T-cell (primary cell): ENCODE results near the gene PLIN5. TPM values are rescaled to one million over a fixed set of nuclear protein-coding genes. Genes with fewer than 3 reads are reported as not detected.

Experiments used
- ATAC-seq, 4 experiments: fragments of 200-7000 bp in 3 of 4; fragments of 150-1000 bp in 1 of 4; cut with Tn5 transposase; replicated peaks in 1 of 4; 1 replicate in 3 of 4; 2 replicates in 1 of 4; pipeline ENCODE4 v1.10.0; 2021; ENCODE audit warnings: moderate library complexity in 3 of 4, mild to moderate bottlenecking in 2 of 4, moderate number of reproducible peaks in 1 of 4
- CTCF ChIA-PET, 2 donors: fragments of 300-600 bp; sonication (Branson Sonifier 250); formaldehyde crosslinking; loops; one replicate each; lab custom pipeline; 2022; ENCODE audit warnings: antibody characterized with exemption in 2 of 2; lab: Charles Lee
- POLR2A ChIA-PET, 2 donors: fragments of 300-600 bp; sonication (Branson Sonifier 250); formaldehyde crosslinking; loops; one replicate each; lab custom pipeline; 2022; ENCODE audit warnings: antibody characterized with exemption in 2 of 2; lab: Charles Lee
- DNase-seq, 35 experiments: peaks; one replicate each; pipeline versions ENCODE4 v3.0.0 to v3.0.0-alpha.2; 2013 to 2023
- H3K27ac ChIP-seq: one replicate; pipeline ENCODE4 v1.5.1; 2013; ENCODE audit warnings: low read length
- H3K27me3 ChIP-seq, 2 experiments: replicated peaks in 1 of 2; 1 replicate in 1 of 2; 2 replicates in 1 of 2; pipeline versions ENCODE4 v1.6.1 to v1.7.0; 2013; ENCODE audit warnings: low read length in 1 of 2, mixed read lengths in 1 of 2; ENCODE audit not compliant: control insufficient read depth in 2 of 2, insufficient read depth in 2 of 2; ENCODE audit errors: extremely low read depth in 1 of 2
- H3K36me3 ChIP-seq, 2 donors: 1 replicate in 1 of 2; 2 replicates in 1 of 2; pipeline versions ENCODE4 v1.6.1 to v1.7.0; 2013; ENCODE audit warnings: low read length in 1 of 2; ENCODE audit not compliant: control insufficient read depth in 2 of 2, insufficient read depth in 1 of 2; ENCODE audit errors: extremely low read depth in 1 of 2
- H3K4me1 ChIP-seq, 2 experiments: 1 replicate in 1 of 2; 2 replicates in 1 of 2; pipeline versions ENCODE4 v1.6.1 to v1.7.0; 2013; ENCODE audit warnings: low read length in 2 of 2, mixed read lengths in 1 of 2; ENCODE audit not compliant: insufficient read depth in 2 of 2, control insufficient read depth in 1 of 2; ENCODE audit errors: extremely low read depth in 1 of 2
- H3K4me3 ChIP-seq, 2 donors: 1 replicate in 1 of 2; 2 replicates in 1 of 2; pipeline versions ENCODE4 v1.5.1 to v1.7.0; 2013; ENCODE audit warnings: mild to moderate bottlenecking in 2 of 2, low read length in 1 of 2, moderate library complexity in 1 of 2; ENCODE audit not compliant: control insufficient read depth in 1 of 2; ENCODE audit errors: extremely low read depth in 1 of 2
- H3K9me3 ChIP-seq: 2 replicates; pipeline ENCODE4 v1.7.0; 2013
- H3K27ac Mint-ChIP-seq, 2 donors: one replicate each; pipeline ENCODE4 v1.8.0; 2020 to 2021; ENCODE audit warnings: mild to moderate bottlenecking in 2 of 2, mixed read lengths in 2 of 2
- H3K27me3 Mint-ChIP-seq, 2 donors: one replicate each; pipeline ENCODE4 v1.8.0; 2021 to 2022; ENCODE audit warnings: mixed read lengths in 2 of 2
- H3K36me3 Mint-ChIP-seq: one replicate; pipeline ENCODE4 v1.8.0; 2021; ENCODE audit warnings: mixed read lengths
- H3K4me1 Mint-ChIP-seq, 3 donors: one replicate each; pipeline ENCODE4 v1.8.0; 2020 to 2022; ENCODE audit warnings: mixed read lengths in 3 of 3, mild to moderate bottlenecking in 1 of 3
- H3K4me3 Mint-ChIP-seq, 3 donors: one replicate each; pipeline ENCODE4 v1.8.0; 2020 to 2022; ENCODE audit warnings: mild to moderate bottlenecking in 3 of 3, mixed read lengths in 3 of 3, moderate library complexity in 3 of 3
- H3K9me3 Mint-ChIP-seq, 3 donors: one replicate each; pipeline ENCODE4 v1.8.0; 2020 to 2022; ENCODE audit warnings: mixed read lengths in 3 of 3
- WGBS: methylation state at CpG from one replicate; pipeline ENCODE4 v1.1.5; 2013; ENCODE audit warnings: missing lambda C conversion rate; ENCODE audit not compliant: insufficient coverage; 5-methylcytosine and 5-hydroxymethylcytosine counted together
- total RNA-seq, 35 experiments: library from RNA in 6 of 35; stranded (reverse) in 6 of 35; fragments of 120-200 nt in 1 of 35; gene quantifications; one replicate each; pipeline versions ENCODE4 v1.2.1 to v1.2.4 and lab custom pipeline; 2013 to 2026

Gene PLIN5
- total RNA-seq, 5 donors from 2014 or later (not counting 1 experiment from before 2014, with no cell fraction given) = 0.14 to 2.3 (median 0.99) TPM

GRCh38 chr19:4515732-4516131 lies 19.3 kb downstream of the PLIN5 start:
- ChIA-PET POLR2A (no interaction called here), CTCF (no interaction called here)
- DNase-seq = no peak
- no peaks in the 10 kb centered on the region for H3K4me1 Mint-ChIP-seq
- H3K36me3 Mint-ChIP-seq = no peaks in the 10 kb centered on the region
- H3K27me3 Mint-ChIP-seq = peaks cover 0 to 14% of the 10 kb centered on the region in 2 donors
- H3K27ac Mint-ChIP-seq = no peak overlapping the region
- Histone ChIP-seq H3K27ac (no peak overlapping the region), H3K9me3 (no peaks in the 10 kb centered on the region), H3K4me3 (no peak overlapping the region), H3K4me1 (no peaks in the 10 kb centered on the region), H3K36me3 (no peaks in the 10 kb centered on the region), H3K27me3 (peaks cover 0 to 31% of the 10 kb centered on the region in 2 experiments)
- no peaks in the 10 kb centered on the region for H3K9me3 Mint-ChIP-seq
- 88% methylated on average over 1 of the region's 5 CpGs for WGBS
- H3K4me3 Mint-ChIP-seq = no peak overlapping the region
- no peak for ATAC-seq

GRCh38 chr19:4513248-4513647 lies 21.8 kb downstream of the PLIN5 start:
- H3K9me3 Mint-ChIP-seq = no peaks in the 10 kb centered on the region
- DNase-seq = no peak
- H3K9me3 ChIP-seq = no peaks in the 10 kb centered on the region
- H3K27ac ChIP-seq = no peak overlapping the region
- H3K27me3 Mint-ChIP-seq = peaks cover 0 to 3% of the 10 kb centered on the region in 2 donors
- no peak overlapping the region for H3K4me3 ChIP-seq
- no peaks in the 10 kb centered on the region for H3K4me1 ChIP-seq
- ChIA-PET POLR2A (no interaction called here), CTCF (no interaction called here)
- no peaks in the 10 kb centered on the region for H3K36me3 Mint-ChIP-seq
- H3K36me3 ChIP-seq = no peaks in the 10 kb centered on the region
- no peak for ATAC-seq
- no peak overlapping the region for H3K27ac Mint-ChIP-seq
- no peaks in the 10 kb centered on the region for H3K4me1 Mint-ChIP-seq
- peaks cover 0 to 20% of the 10 kb centered on the region in 2 experiments for H3K27me3 ChIP-seq
- H3K4me3 Mint-ChIP-seq = no peak overlapping the region
- 88% methylated on average over 17 of the region's 17 CpGs for WGBS

- no peak for ATAC-seq
- WGBS = 89% methylated on average over 17 of the region's 17 CpGs
Observed at GRCh38 chr19:4512070-4512469, 23.0 kb downstream of the PLIN5 start.

GRCh38 chr19:4511300-4512054 lies 23.5 kb downstream of the PLIN5 start:
- Mint-ChIP-seq H3K4me1 (no peaks in the 10 kb centered on the region), H3K36me3 (peaks cover 4% of the 10 kb centered on the region), H3K27ac (no peak overlapping the region), H3K9me3 (no peaks in the 10 kb centered on the region), H3K27me3 (no peaks in the 10 kb centered on the region), H3K4me3 (no peak overlapping the region)
- Histone ChIP-seq H3K4me3 (no peak overlapping the region), H3K27ac (no peak overlapping the region), H3K36me3 (no peaks in the 10 kb centered on the region), H3K27me3 (peaks cover 0 to 8% of the 10 kb centered on the region in 2 experiments), H3K4me1 (no peaks in the 10 kb centered on the region), H3K9me3 (no peaks in the 10 kb centered on the region)
- DNase-seq (no peak), ATAC-seq (no peak)
- POLR2A ChIA-PET = no interaction called here
- 82% methylated on average over 27 of the region's 27 CpGs for WGBS
- CTCF ChIA-PET = no interaction called here

More at GRCh38 chr19:4512070-4512469, 23.0 kb downstream of the PLIN5 start:
- DNase-seq = no peak
- Histone ChIP-seq H3K36me3 (no peaks in the 10 kb centered on the region), H3K9me3 (no peaks in the 10 kb centered on the region), H3K4me3 (no peak overlapping the region), H3K27me3 (peaks cover 0 to 12% of the 10 kb centered on the region in 2 experiments), H3K27ac (no peak overlapping the region), H3K4me1 (no peaks in the 10 kb centered on the region)
- ChIA-PET POLR2A (no interaction called here), CTCF (no interaction called here)
- H3K27ac Mint-ChIP-seq = no peak overlapping the region
- peaks cover 0 to under 1% of the 10 kb centered on the region in 2 donors for H3K27me3 Mint-ChIP-seq
- H3K4me1 Mint-ChIP-seq = no peaks in the 10 kb centered on the region
- no peak overlapping the region for H3K4me3 Mint-ChIP-seq
- no peaks in the 10 kb centered on the region for H3K36me3 Mint-ChIP-seq
- no peaks in the 10 kb centered on the region for H3K9me3 Mint-ChIP-seq

GRCh38 chr19:4510435-4511255 lies 24.4 kb downstream of the PLIN5 start:
- Histone ChIP-seq H3K36me3 (peaks cover 0 to 4% of the 10 kb centered on the region in 2 donors), H3K27me3 (peaks cover 0 to 7% of the 10 kb centered on the region in 2 experiments), H3K27ac (no peak overlapping the region), H3K9me3 (no peaks in the 10 kb centered on the region), H3K4me1 (no peaks in the 10 kb centered on the region), H3K4me3 (no peak overlapping the region)
- H3K27ac Mint-ChIP-seq = no peak overlapping the region
- POLR2A ChIA-PET = no interaction called here
- ATAC-seq (no peak), DNase-seq (no peak)
- H3K27me3 Mint-ChIP-seq = no peaks in the 10 kb centered on the region
- H3K4me1 Mint-ChIP-seq = no peaks in the 10 kb centered on the region
- 86% methylated on average over 37 of the region's 37 CpGs for WGBS
- CTCF ChIA-PET = no interaction called here
- no peaks in the 10 kb centered on the region for H3K9me3 Mint-ChIP-seq
- H3K36me3 Mint-ChIP-seq = peaks cover 11% of the 10 kb centered on the region
- H3K4me3 Mint-ChIP-seq = no peak overlapping the region

- Histone ChIP-seq H3K4me3 (no peak overlapping the region), H3K27me3 (peaks cover 0 to 7% of the 10 kb centered on the region in 2 experiments), H3K9me3 (no peaks in the 10 kb centered on the region), H3K4me1 (no peaks in the 10 kb centered on the region), H3K36me3 (peaks cover 2 to 11% of the 10 kb centered on the region in 2 donors), H3K27ac (no peak overlapping the region)
- Mint-ChIP-seq H3K4me1 (no peaks in the 10 kb centered on the region), H3K27me3 (no peaks in the 10 kb centered on the region), H3K4me3 (no peak overlapping the region), H3K36me3 (peaks cover 18% of the 10 kb centered on the region), H3K27ac (no peak overlapping the region), H3K9me3 (no peaks in the 10 kb centered on the region)
- WGBS = 92% methylated on average over 14 of the region's 21 CpGs
- no peak for DNase-seq
- CTCF ChIA-PET = no interaction called here
- ATAC-seq = no peak
- POLR2A ChIA-PET = no interaction called here
Observed at GRCh38 chr19:4508698-4509097, 26.3 kb downstream of the PLIN5 start.
